OCI-LY7 (cell line): ENCODE data around the gene GRK5. TPM values are rescaled to one million over a fixed set of nuclear protein-coding genes. Genes with fewer than 3 reads are reported as not detected.
A peak's percentile ranks its signal among the peaks of the same experiment; 100 is the strongest.

ENCODE experiments used
- BruUV-seq: library from RNA; stranded (reverse); fragments of 400-500 nt; replicated peaks from 2 replicates; lab custom pipeline; 2021; lab: Mats Ljungman, UMichigan
- CTCF ChIA-PET: fragments of 300-600 bp; sonication (Branson Sonifier 250); formaldehyde crosslinking; loops from one replicate; lab custom pipeline; 2022; ENCODE audit warnings: antibody characterized with exemption; ENCODE audit not compliant: unreplicated experiment; lab: Charles Lee
- POLR2A ChIA-PET: fragments of 300-600 bp; sonication (Branson Sonifier 250); formaldehyde crosslinking; loops from one replicate; lab custom pipeline; 2022; ENCODE audit warnings: antibody characterized with exemption; lab: Charles Lee
- DNase-seq: peaks from one replicate; pipeline ENCODE4 v3.0.0-alpha.2; 2015; ENCODE audit warnings: low spot score
- H2AFZ ChIP-seq: fragments of 200-600 bp; sonication (generic), shearing (Covaris generic); 2 replicates; pipeline ENCODE4 v1.6.1; 2014; ENCODE audit warnings: mild to moderate bottlenecking, antibody characterized with exemption, low read length, moderate library complexity
- H3K27ac ChIP-seq: fragments of 200-600 bp; sonication (generic); 2 replicates; pipeline ENCODE4 v1.5.1; 2014; ENCODE audit warnings: mixed run types, low read depth, mild to moderate bottlenecking, moderate library complexity, low read length, inconsistent platforms; ENCODE audit not compliant: poor library complexity, severe bottlenecking
- H3K36me3 ChIP-seq: fragments of 200-600 bp; sonication (generic); 2 replicates; pipeline ENCODE4 v1.6.1; 2014; ENCODE audit warnings: mild to moderate bottlenecking, antibody characterized with exemption, low read length, moderate library complexity, mixed read lengths; ENCODE audit not compliant: insufficient read depth
- H3K4me1 ChIP-seq: fragments of 200-600 bp; sonication (generic); 2 replicates; pipeline ENCODE4 v1.5.1; 2014; ENCODE audit warnings: mild to moderate bottlenecking, low read length; ENCODE audit not compliant: insufficient read depth, poor library complexity, severe bottlenecking
- H3K4me2 ChIP-seq: fragments of 200-600 bp; sonication (generic); 2 replicates; pipeline ENCODE4 v1.6.1; 2014; ENCODE audit warnings: mild to moderate bottlenecking, low read length
- H3K4me3 ChIP-seq: fragments of 200-600 bp; sonication (generic); 2 replicates; pipeline ENCODE4 v1.5.1; 2014; ENCODE audit warnings: mild to moderate bottlenecking, low read depth, low read length; ENCODE audit not compliant: poor library complexity, severe bottlenecking
- H3K79me2 ChIP-seq: fragments of 200-600 bp; sonication (generic); 2 replicates; pipeline ENCODE4 v1.6.1; 2016; ENCODE audit warnings: low read depth, mild to moderate bottlenecking, low read length, moderate library complexity, mixed read lengths; ENCODE audit not compliant: insufficient read depth
- H3K9me2 ChIP-seq: fragments of 200-600 bp; sonication (generic); 2 replicates; pipeline ENCODE4 v1.6.1; 2016; ENCODE audit warnings: mild to moderate bottlenecking, low read length, mixed read lengths; ENCODE audit not compliant: insufficient read depth
- H3K9me3 ChIP-seq: fragments of 200-600 bp; sonication (generic); 2 replicates; pipeline ENCODE4 v1.6.1; 2014; ENCODE audit warnings: mild to moderate bottlenecking, mixed run types, low read length, mixed read lengths
- H4K20me1 ChIP-seq: fragments of 200-600 bp; sonication (generic); 2 replicates; pipeline ENCODE4 v1.6.1; 2014; ENCODE audit warnings: mild to moderate bottlenecking, antibody characterized with exemption, low read length, moderate library complexity, mixed read lengths; ENCODE audit not compliant: insufficient read depth
- EZH2phosphoT487 ChIP-seq: fragments of 200-600 bp; sonication (generic); IDR thresholded peaks from 2 replicates; pipeline ENCODE4 v1.6.1; 2018; ENCODE audit warnings: low read depth, borderline replicate concordance, mild to moderate bottlenecking, mixed run types, antibody characterized with exemption, low read length, moderate library complexity, mixed read lengths
- intact Hi-C: fragments of 100-400 bp; cut with micrococcal nuclease; formaldehyde crosslinking; loops from one replicate; pipeline ENCODE4 v1.10.0; 2022; ENCODE audit not compliant: unreplicated experiment
- total RNA-seq, 2 experiments: library from RNA; depleted of rRNA in 1 of 2; stranded (reverse); fragments of >200 nt in 1 of 2; shearing (Covaris generic) in 1 of 2; gene quantifications; 2 replicates each; pipeline ENCODE4 v1.2.3, GENCODE V29; 2014 to 2022
- TF ChIP-seq, protein P1 (sequence below): fragments of 200-600 bp; sonication (generic); conservative IDR thresholded peaks from 2 replicates; pipeline ENCODE4 v1.5.1; 2014; ENCODE audit warnings: mild to moderate bottlenecking, antibody characterized with exemption, low read length, moderate library complexity, mixed read lengths

The GRK5 gene
- total RNA-seq, 2 experiments from 2014 or later: 4.7 to 10.2 TPM

DNA sequence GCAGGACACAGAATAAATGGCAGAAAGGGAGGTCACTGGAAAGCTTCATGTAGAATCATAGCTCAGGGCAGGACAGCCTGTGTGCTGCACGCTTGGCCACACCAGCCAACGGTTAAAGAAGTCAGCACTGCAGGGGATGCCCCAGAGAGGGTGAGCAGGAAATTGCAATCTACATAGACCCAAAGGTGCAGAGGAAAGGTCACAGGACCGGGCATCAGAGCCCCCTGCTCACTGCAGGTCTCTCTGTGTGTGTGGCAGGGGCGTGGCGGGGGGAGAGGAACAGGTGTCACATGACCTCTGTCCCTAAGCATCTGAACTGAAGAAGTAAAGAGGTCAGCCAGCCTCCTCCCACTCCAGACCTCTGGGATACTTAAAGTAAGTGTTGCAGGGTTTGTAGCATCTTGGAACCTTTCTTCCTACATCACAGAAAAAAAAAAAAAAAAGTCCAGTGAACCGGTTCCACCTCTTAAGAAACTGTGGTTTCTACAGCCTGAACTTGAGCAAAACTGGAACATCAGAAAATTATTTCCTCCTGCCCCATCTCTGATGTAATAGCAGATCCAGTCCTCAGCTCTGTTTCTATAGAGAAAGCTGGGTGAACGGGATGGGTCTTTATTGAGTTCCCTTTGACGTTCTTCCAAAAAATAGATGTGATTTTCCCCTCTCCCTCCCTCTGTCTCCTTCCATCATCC lies 270.9 kb downstream of the GRK5 start:
- BruUV-seq: TSS peak; percentile 84
- no peaks in the 10 kb centered on the region for H3K79me2 ChIP-seq
- H3K9me2 ChIP-seq: no peaks in the 10 kb centered on the region
- no peak for TF ChIP-seq EZH2phosphoT487
- TF ChIP-seq, protein P1, sequence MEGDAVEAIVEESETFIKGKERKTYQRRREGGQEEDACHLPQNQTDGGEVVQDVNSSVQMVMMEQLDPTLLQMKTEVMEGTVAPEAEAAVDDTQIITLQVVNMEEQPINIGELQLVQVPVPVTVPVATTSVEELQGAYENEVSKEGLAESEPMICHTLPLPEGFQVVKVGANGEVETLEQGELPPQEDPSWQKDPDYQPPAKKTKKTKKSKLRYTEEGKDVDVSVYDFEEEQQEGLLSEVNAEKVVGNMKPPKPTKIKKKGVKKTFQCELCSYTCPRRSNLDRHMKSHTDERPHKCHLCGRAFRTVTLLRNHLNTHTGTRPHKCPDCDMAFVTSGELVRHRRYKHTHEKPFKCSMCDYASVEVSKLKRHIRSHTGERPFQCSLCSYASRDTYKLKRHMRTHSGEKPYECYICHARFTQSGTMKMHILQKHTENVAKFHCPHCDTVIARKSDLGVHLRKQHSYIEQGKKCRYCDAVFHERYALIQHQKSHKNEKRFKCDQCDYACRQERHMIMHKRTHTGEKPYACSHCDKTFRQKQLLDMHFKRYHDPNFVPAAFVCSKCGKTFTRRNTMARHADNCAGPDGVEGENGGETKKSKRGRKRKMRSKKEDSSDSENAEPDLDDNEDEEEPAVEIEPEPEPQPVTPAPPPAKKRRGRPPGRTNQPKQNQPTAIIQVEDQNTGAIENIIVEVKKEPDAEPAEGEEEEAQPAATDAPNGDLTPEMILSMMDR: no peak
- intact Hi-C loops: loop anchor here (1.0 kb wide), 1 partner anchor 271 kb away; the partner anchor contains the start of gene GRK5
- H3K4me3 ChIP-seq: peak overlapping the region; percentile 59
- H4K20me1 ChIP-seq: no peaks in the 10 kb centered on the region
- POLR2A ChIA-PET: interaction anchor here (0.5 to 2.7 kb wide), 17 partner anchors 10 to 310 kb away, joined by 3 to 31 read pairs (median 4); partner anchors contain the start of gene TIAL1
- no peaks in the 10 kb centered on the region for H3K36me3 ChIP-seq
- H3K4me2 ChIP-seq: peak overlapping the region; percentile 72
- no peaks in the 10 kb centered on the region for H3K9me3 ChIP-seq
- peak overlapping the region; percentile 77 for H3K27ac ChIP-seq
- peaks cover 32% of the 10 kb centered on the region for H3K4me1 ChIP-seq
- peak overlapping the region; percentile 93 for H2AFZ ChIP-seq
- CTCF ChIA-PET: interaction anchor here (0.6 to 1.7 kb wide), 5 partner anchors 11 to 272 kb away, joined by 3 to 5 read pairs (median 3); partner anchors contain the start of gene GRK5
- peak; percentile 90 for DNase-seq

DNA sequence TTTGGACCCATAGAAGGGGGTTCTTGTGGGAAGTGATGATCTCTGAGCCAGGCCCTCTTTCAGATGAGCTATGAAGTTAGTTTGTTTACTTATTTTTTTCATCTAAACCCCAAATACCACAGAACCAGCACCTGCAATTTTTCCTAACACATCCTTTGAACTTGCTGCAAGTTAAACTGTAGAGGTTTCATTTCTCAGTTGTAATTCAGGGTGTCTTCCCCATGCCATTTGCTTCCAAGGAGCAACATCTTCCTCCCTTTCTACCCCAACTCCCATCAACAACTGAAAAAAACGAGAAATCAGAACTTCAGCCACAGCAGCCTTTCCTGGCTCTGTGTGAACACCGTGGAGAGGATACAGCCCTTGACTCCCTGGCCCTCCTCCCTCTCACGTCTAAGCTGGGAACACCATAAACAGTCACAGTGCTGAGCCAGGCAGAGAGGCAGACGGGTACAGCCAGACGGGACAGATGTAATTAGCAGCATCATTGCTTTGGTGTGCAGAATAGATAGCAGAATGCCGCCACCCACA lies 271.5 kb downstream of the GRK5 start:
- no peaks in the 10 kb centered on the region for H3K36me3 ChIP-seq
- peaks cover 32% of the 10 kb centered on the region for H3K4me1 ChIP-seq
- H2AFZ ChIP-seq: peak overlapping the region; percentile 93
- no peaks in the 10 kb centered on the region for H3K9me2 ChIP-seq
- peak; percentile 45 for DNase-seq
- no peaks in the 10 kb centered on the region for H3K9me3 ChIP-seq
- CTCF ChIA-PET: interaction anchor here (0.6 to 1.7 kb wide), 4 partner anchors 10 to 271 kb away, joined by 3 to 7 read pairs (median 4); no protein-coding TSS in a partner anchor
- TF ChIP-seq, protein P1: no peak
- no peak for TF ChIP-seq EZH2phosphoT487
- POLR2A ChIA-PET: interaction anchor here (0.6 to 2.7 kb wide), 15 partner anchors 10 to 310 kb away, joined by 3 to 31 read pairs (median 3); partner anchors contain the start of gene TIAL1
- peak overlapping the region; percentile 59 for H3K4me3 ChIP-seq
- intact Hi-C loops: loop anchor here (1.0 kb wide), 1 partner anchor 272 kb away; the partner anchor contains the start of gene GRK5
- no TSS peak for BruUV-seq
- peak overlapping the region; percentile 72 for H3K4me2 ChIP-seq
- peak overlapping the region; percentile 77 for H3K27ac ChIP-seq
- no peaks in the 10 kb centered on the region for H3K79me2 ChIP-seq
- no peaks in the 10 kb centered on the region for H4K20me1 ChIP-seq
